ENCODE results near the gene DLG5.

DNA sequence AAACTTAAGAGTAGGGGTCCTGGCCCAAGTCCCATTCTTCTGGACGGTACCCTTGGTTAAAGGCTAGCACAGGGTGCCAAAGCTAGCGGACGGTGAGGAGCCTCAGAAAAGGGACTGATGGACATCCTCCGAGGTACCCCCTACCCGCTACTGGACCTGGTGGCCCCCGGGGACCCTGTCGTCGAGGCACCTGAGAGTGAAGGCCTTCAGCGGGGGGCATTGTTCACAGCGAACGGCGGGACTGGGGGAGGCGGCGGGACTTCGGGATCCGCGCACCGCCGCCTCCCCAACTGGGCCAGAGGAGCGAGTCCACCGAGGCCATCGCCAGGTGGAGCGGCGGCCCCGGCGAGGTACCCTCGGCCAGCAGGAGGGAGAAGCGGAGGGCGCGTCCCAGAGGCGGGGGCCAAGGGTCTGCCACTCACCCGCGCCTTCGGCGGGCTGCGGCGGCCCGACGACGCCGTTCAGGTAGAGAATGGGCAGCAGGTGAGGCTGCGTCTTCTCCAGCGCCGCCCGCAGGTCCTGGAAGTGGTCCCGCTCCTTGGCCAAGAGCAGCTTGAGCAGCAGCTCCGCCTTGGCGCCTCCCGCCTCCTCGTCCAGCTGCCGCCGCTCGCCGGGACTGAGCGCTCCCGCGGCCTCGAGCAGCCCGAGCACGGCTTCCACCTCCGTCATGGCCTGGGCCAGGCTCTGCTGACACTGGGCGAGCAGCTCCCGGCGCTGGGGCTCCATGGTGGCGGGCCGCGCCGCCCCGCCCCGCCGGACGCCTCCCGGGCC lies 575 bp downstream of the DLG5 start:
- TF ChIP-seq, protein P1, sequence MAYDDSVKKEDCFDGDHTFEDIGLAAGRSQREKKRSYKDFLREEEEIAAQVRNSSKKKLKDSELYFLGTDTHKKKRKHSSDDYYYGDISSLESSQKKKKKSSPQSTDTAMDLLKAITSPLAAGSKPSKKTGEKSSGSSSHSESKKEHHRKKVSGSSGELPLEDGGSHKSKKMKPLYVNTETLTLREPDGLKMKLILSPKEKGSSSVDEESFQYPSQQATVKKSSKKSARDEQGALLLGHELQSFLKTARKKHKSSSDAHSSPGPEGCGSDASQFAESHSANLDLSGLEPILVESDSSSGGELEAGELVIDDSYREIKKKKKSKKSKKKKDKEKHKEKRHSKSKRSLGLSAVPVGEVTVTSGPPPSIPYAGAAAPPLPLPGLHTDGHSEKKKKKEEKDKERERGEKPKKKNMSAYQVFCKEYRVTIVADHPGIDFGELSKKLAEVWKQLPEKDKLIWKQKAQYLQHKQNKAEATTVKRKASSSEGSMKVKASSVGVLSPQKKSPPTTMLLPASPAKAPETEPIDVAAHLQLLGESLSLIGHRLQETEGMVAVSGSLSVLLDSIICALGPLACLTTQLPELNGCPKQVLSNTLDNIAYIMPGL (CRISPR knock-in tag; IDR thresholded peaks at IDR 0.05), result peak; percentile 81
- TF ChIP-seq RAD21 (CRISPR knock-in tag; conservative IDR thresholded peaks at IDR 0.05 in 1 of 2, IDR thresholded peaks at IDR 0.05 in 1 of 2) (peak in 1 of 2 experiments; percentile 24; a peak in 2 of 4 replicates), ZNF224 (CRISPR knock-in tag; IDR thresholded peaks at IDR 0.05) (no peak), HDAC3 (IDR thresholded peaks at IDR 0.05; ENCODE audit: borderline replicate concordance, partially characterized antibody) (no peak), ZNF274 (IDR thresholded peaks at IDR 0.05; ENCODE audit: borderline replicate concordance, low read depth, low read length) (no peak), LEF1 (IDR thresholded peaks at IDR 0.05) (no peak), NFATC3 (IDR thresholded peaks at IDR 0.05) (no peak), GMEB1 (CRISPR knock-in tag; IDR thresholded peaks at IDR 0.05) (no peak), FIP1L1 (IDR thresholded peaks at IDR 0.05; ENCODE audit: low read depth, low read length, poor library complexity, severe bottlenecking) (peak; percentile 42)
- TF ChIP-seq, protein P2, sequence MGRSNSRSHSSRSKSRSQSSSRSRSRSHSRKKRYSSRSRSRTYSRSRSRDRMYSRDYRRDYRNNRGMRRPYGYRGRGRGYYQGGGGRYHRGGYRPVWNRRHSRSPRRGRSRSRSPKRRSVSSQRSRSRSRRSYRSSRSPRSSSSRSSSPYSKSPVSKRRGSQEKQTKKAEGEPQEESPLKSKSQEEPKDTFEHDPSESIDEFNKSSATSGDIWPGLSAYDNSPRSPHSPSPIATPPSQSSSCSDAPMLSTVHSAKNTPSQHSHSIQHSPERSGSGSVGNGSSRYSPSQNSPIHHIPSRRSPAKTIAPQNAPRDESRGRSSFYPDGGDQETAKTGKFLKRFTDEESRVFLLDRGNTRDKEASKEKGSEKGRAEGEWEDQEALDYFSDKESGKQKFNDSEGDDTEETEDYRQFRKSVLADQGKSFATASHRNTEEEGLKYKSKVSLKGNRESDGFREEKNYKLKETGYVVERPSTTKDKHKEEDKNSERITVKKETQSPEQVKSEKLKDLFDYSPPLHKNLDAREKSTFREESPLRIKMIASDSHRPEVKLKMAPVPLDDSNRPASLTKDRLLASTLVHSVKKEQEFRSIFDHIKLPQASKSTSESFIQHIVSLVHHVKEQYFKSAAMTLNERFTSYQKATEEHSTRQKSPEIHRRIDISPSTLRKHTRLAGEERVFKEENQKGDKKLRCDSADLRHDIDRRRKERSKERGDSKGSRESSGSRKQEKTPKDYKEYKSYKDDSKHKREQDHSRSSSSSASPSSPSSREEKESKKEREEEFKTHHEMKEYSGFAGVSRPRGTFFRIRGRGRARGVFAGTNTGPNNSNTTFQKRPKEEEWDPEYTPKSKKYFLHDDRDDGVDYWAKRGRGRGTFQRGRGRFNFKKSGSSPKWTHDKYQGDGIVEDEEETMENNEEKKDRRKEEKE (IDR thresholded peaks at IDR 0.05; ENCODE audit: borderline replicate concordance in 1 of 2, control insufficient read depth in 1 of 2, low read depth in 2 of 2, low read length in 1 of 2), result no peak
- TF ChIP-seq, protein P3, sequence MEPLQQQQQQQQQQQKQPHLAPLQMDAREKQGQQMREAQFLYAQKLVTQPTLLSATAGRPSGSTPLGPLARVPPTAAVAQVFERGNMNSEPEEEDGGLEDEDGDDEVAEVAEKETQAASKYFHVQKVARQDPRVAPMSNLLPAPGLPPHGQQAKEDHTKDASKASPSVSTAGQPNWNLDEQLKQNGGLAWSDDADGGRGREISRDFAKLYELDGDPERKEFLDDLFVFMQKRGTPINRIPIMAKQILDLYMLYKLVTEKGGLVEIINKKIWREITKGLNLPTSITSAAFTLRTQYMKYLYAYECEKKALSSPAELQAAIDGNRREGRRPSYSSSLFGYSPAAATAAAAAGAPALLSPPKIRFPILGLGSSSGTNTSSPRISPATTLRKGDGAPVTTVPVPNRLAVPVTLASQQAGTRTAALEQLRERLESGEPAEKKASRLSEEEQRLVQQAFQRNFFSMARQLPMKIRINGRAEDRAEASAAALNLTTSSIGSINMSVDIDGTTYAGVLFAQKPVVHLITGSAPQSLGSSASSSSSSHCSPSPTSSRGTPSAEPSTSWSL (CRISPR knock-in tag; IDR thresholded peaks at IDR 0.05; ENCODE audit: borderline replicate concordance), result no peak
